Astrocyte of the cerebellum (primary cell): ENCODE measurements around the gene RGS6.

Experiments
- DNase-seq: peaks from one replicate; pipeline ENCODE4 v3.0.0-alpha.2; 2011; ENCODE audit warnings: low read depth
- H3K4me3 ChIP-seq: 2 replicates; pipeline ENCODE4 v1.5.1; 2011; ENCODE audit warnings: mild to moderate bottlenecking, low read depth, low read length, moderate library complexity
- in situ Hi-C: cut with HindIII; loops from 2 replicates; pipeline ENCODE4 v1.10.0; 2017; ENCODE audit warnings: low sequenced_read_pairs
- TF ChIP-seq, protein P1 (sequence below): IDR thresholded peaks from 2 replicates; pipeline ENCODE4 v1.5.1; 2012; ENCODE audit warnings: low read length, low read depth, moderate library complexity, mild to moderate bottlenecking; ENCODE audit errors: missing control alignments

Gene RGS6

DNA sequence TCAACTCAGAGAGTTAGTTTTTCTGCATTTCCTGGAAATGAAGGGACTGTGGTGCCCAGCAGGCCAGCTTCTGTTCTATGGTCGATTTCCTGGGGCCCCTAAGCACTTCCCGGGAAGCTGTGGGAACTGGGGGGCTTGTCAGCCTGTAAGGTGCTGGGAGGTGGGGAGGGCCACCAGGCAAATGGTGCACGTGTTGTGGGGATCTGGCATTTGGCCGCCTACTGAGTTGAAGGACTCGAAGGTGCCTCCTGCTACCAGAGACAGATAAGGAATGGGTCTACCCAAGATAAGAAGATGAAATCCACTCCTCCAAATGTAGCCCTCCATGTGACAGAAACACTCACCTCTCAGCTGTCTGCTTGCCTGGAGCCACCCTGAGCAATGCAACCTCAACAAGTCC lies 620.0 kb downstream of the RGS6 start:
- TF ChIP-seq, protein P1, sequence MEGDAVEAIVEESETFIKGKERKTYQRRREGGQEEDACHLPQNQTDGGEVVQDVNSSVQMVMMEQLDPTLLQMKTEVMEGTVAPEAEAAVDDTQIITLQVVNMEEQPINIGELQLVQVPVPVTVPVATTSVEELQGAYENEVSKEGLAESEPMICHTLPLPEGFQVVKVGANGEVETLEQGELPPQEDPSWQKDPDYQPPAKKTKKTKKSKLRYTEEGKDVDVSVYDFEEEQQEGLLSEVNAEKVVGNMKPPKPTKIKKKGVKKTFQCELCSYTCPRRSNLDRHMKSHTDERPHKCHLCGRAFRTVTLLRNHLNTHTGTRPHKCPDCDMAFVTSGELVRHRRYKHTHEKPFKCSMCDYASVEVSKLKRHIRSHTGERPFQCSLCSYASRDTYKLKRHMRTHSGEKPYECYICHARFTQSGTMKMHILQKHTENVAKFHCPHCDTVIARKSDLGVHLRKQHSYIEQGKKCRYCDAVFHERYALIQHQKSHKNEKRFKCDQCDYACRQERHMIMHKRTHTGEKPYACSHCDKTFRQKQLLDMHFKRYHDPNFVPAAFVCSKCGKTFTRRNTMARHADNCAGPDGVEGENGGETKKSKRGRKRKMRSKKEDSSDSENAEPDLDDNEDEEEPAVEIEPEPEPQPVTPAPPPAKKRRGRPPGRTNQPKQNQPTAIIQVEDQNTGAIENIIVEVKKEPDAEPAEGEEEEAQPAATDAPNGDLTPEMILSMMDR: no peak
- H3K4me3 ChIP-seq: no peak overlapping the region
- in situ Hi-C loops: no loop called here
- no peak for DNase-seq

DNA sequence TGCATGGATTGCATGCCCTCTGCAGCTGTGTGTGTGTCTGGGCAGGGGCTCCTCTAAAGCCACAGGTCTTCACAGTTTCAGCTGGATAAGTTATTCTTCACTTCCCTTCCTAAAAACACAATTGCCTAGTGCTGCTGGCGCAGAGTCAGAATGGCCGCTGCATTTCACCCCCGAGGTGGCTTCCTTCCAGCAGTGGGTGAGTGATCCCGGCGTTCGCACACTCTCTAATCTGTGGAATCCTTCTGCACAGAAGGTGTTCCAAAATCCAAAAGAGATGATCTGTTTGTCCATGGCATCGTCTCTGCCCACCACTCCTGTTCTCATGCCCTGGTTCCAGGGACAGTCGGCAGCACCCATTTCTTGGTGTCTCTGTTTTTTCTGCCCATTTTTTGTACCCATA lies 620.9 kb downstream of the RGS6 start:
- no peak for DNase-seq
- TF ChIP-seq, protein P1: no peak
- in situ Hi-C loops: no loop called here

DNA sequence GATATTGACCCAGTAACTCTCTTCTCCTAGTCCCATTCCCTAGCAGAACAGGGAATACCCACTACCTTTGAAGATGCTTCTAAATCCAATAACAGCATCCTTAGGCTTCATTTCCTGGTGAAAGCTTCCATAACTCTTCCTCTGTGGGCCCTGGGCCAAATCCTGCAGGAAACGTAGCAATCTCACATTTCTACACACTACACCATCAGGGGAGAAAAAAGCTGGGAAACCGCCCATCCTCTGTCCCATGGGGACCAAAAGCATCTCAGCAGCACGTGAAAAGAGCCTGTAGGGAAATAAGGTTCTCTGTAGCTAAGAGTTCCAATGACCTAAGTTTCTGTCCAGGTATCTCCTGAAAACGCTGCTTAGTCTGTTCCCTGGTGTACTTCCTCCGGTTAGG lies 621.4 kb downstream of the RGS6 start:
- in situ Hi-C loops: no loop called here
- DNase-seq: no peak
- H3K4me3 ChIP-seq: no peak overlapping the region
- TF ChIP-seq, protein P1: no peak

More for the DNA sequence above, 620.9 kb downstream of the RGS6 start:
- H3K4me3 ChIP-seq: no peak overlapping the region

DNA sequence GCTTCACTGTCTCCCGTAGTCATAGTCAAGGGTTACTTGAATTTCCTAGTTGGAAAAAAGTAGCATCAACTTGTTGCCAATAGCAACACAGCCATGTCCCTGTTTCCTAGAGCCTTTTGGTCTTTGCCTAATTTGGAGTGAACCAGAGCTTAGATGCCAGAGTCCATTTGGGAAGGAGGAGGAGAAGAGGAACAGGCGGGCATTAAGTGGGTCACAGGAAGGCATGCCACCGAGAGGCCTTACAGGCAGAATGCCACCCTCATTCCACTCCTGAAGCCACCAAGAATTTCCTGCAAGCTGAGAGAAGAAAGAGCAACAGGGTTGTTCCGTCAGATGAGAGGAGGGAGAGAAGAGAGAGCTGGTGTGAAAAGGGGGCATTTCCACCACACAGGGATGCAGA lies 622.2 kb downstream of the RGS6 start:
- H3K4me3 ChIP-seq: no peak overlapping the region
- DNase-seq: no peak
- TF ChIP-seq, protein P1: no peak
- in situ Hi-C loops: no loop called here

DNA sequence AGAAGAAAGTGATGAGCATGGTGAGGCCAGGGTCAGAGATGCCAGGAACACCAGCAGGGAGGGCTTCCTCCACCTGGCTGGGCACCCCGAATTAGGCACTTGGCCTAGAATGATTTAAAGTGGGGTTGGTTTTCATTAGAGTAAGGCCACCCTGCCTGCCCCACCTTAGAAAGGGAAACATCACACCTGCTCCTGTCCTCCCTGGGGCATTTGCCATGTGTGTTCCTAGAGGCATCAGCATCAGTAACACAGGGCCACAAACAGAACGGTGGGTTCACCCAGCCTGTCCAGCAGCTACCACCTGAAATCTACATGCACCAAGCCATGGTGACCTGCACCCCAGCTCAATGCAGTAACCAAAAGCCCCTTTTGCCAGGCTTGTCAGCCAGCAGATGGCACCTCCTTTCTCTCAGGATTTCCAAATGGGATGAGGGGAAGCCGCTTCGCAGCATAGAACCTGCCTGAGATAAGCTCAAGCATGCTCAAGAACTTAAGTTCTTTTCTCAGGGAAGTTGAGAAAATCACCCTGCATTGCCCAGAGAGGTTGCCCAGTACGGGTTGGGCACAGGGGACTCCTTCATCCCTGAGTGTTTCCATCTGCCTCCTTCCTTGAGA lies 622.9 kb downstream of the RGS6 start:
- H3K4me3 ChIP-seq: no peak overlapping the region
- in situ Hi-C loops: no loop called here
- TF ChIP-seq, protein P1: no peak
- no peak for DNase-seq

DNA sequence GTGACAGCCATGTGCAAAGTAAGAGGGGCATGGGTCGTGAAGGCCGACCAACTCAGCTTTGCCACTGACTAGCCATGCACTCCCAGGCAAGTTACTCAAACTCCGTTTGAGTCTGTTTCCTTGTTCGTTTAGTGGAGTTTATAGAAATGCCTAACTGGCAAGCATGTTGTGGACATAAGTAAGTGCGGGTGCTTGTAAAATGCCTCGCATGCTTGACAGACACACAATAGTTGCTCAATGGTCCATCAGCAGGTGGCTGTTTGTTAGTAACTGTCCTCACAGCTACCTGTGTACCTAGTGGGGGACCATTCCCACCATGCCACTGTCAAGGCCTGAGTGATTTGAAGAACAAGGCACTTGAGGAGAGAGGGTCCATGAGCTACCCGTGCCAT lies 623.4 kb downstream of the RGS6 start:
- H3K4me3 ChIP-seq: no peak overlapping the region
- TF ChIP-seq, protein P1: no peak
- no peak for DNase-seq
- in situ Hi-C loops: no loop called here
